ENCODE data around the gene RBM17.

GRCh38 chr10:6077071-6077675, 11.7 kb upstream of the RBM17 start:
- TF ChIP-seq ZNF274 (IDR thresholded peaks at IDR 0.05; ENCODE audit: low read depth, low read length) (no peak), YY1 (IDR thresholded peaks at IDR 0.05; ENCODE audit: insufficient read depth, insufficient read length) (no peak), SUZ12 (IDR thresholded peaks at IDR 0.05; ENCODE audit: extremely low read depth, insufficient read depth, insufficient read length) (no peak)

Measured in NT2/D1 (cell line).